Measurements from ENCODE around the gene CACNA1F.
A peak's percentile ranks its signal among the peaks of the same experiment; 100 is the strongest.

The CACNA1F gene

DNA sequence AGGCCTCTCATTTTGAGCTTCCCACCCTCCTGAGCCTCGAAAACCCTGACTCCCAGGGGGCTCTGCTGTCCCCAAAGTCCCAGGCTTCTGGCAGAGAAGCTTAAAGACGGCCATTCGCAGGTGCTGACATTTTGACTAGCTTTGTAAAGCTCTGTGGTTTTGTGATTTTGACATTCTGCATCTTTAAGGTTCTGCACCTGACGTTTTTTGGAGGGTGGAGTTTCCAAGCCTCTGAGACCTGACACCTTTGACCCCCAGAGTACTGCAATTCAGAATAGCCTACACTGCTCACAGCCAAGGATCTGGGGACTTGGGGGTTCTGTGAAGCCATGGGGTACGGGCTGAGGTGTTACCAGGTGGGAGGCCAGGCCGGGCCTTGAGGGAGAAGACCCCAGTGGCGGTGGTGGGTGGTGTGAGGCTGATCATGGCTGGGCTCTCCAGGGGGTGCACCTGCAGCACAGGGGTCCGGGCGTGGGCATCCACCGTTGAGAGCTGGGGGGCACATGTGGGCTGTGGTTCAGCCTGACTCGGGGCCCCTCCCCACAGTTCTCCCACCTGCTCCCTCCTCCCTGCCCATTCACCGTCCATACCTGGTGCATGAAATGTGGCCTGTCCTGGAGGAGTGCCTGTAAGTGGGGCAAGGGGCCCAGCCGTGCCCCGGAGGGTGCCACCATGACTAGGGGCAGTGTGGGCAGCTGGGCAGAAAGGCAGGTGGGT, 24.1 kb upstream of the CACNA1F start:
- no peak for DNase-seq

DNA sequence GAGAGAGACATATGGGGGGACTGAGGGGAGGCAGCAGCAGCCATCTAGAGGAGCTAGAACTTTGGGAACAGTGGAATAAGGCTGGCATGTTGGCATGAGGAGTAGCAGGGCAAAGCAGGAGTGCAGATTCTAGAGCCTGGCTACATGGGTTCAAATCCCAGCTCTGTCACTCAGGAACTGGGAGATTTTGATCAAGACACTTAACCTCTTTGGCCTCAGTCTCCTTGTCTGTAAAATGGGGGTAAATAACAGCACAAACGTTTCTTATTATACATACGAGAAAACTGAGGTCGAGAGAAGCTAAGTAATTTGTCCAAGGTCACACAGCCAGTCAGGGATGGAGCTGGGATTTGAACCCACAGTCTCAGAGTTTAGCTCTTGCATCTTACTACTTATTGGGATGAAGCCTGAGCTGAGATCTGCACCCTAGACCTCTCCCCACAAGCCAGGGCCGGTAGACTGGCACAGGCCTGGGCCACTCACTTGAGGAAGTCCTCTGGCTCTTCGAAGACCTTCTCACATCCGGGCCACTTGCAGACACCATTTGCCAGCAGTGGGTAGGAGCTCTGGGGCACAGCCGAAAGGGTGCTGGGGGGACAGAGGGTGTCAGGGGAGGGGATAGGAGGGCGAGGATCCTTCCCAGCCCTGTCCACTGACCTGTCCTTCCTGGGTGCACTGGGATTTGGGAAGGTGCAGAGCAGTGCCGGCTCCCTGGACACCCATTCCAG, 23.3 kb upstream of the CACNA1F start:
- no peak for DNase-seq

DNA sequence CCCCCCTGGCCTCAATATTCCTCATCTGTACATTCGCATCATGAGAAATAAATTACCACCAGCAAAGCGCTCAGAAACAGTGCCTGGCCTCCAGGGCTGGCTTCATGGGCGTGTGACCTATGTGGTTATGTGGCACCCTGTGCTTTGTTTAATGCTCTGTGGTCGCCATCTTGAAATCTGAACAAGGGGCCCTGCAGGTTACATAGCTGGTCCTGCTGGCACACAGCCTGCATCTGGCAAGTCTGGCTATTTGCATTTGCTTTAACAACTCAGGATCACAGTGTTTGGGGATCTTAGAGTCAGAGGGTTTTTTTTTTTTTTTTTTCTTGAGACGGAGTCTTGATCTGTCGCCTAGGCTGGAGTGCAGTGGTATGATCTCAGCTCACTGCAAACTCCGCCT, 21.5 kb upstream of the CACNA1F start:
- no peak for DNase-seq

DNA sequence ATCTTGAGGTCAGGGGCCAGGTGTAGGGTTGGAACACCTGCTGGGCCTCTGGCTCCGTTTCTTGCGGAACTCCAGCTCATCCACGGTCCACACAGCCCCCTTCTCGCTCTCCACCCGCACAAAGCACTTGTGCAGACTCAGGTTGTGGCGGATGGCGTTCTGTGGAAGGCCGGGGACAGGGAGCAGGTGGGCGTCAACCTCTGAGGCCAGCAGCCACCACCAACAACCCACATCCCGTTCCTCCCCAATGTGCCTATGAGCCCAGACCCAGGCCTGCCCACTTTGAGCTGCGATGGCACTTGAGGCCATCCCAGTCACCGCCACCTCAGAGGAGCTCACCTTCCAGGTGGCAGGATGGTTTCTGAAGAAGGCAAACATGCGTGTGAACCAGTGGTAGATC, 18.2 kb upstream of the CACNA1F start:
- no peak for DNase-seq

DNA sequence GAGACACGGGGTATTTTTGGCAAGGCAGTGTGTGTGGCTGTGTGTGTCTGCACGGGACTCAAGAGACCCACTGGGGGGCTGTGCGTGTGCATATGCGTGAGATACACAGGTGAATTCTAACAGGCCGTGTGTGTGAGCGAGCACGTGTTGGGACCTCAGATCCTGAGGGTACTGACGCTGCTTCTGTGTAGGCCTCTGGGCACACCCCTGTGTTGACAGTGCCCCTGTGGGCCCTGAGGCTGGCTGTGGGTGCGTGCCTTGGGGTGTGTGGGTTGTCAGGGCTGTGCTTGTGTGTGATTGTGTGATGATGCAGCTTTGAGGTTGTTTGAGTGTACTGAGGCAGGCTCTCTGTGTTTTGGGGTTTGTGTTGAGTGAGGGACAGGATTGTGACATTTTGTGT, 17.4 kb upstream of the CACNA1F start:
- DNase-seq: no peak

DNA sequence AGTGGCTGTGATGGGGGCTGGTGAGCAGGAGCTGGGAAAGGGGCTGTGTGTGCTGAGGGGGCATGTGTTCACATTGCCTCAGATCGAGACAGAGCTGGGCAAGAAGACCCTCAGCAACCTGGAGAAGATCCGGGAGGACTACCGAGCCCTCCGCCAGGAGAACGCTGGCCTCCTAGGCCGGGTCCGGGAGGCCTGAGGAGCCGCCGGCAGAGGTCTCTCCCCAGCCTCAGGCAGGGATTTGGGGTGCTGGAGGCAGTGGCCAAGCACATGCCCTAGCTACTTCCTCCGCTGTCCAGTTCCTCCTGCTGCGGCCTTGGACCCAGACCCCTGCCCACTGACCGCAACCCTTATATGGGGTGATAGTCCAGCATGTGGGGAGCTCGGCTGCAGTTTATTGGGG, 16.9 kb upstream of the CACNA1F start:
- DNase-seq: no peak

DNA sequence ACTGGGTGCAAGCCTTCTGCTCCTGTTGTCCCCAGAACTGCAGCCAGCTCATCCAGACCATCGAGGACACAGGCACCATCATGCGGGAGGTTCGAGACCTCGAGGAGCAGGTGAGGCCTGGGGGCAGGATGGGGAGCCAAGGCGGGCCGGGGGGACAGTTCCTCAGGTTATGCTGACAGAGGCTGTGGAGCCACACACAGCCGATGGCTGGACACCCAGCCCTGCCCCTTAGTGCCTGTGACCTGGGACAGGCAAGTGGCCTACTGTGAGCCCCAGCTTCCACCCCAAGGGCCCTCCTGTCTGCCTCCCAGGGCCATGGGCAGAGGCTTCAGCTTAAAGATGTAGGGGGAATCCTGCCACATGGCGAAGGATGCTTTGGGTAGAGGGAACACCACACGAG, 16.5 kb upstream of the CACNA1F start:
- no peak for DNase-seq

DNA sequence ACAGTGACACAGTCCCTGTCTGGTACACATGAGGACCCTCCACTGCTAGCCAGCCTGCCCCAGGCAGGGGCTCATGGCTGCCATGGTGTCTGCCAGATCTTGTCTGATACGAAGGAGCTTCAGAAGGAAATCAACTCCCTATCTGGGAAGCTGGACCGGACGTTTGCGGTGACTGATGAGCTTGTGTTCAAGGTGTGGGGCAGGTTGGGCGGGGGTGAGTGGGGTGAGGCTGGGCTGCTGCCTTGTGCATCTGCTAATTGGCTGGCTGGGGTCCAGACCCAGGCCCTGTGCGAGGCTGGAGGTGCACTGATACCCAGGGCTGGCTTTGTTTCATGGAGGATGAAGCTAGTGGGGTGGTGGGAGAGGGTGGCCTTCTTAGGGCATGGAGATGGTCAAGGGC, 15.9 kb upstream of the CACNA1F start:
- DNase-seq: no peak

DNA sequence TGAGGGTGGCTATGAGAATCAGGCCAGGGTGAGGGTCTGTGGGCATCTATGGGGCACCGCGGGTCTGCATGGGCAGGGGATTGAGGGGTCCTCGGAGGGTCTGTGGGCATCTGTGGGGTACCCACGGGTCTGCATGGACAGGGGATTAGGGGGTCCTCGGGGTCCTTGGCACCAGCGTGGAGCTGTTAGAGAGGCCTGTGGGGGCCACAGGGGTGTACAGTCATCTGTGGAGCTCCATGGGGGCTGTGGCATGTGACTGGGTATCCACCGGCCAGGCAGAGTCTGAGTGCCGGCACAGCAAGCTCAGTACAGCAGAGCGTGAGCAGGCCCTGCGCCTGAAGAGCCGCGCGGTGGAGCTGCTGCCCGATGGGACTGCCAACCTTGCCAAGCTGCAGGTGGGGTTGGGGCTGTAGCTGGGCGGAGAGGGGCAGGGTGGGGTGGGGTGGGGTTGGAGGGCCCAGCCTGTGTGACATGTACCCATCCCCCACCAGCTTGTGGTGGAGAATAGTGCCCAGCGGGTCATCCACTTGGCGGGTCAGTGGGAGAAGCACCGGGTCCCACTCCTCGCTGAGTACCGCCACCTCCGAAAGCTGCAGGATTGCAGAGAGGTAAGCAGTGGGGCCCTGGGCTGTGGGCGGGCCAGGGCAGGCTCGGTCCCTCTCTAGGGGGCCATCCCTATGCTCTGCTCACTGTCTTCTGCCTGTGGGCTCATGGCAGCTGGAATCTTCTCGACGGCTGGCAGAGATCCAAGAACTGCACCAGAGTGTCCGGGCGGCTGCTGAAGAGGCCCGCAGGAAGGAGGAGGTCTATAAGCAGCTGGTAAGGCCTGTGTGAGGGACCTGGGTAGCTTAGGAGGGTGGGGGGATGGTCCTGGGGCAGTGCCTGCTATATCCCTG, 15.0 kb upstream of the CACNA1F start:
- no peak for DNase-seq

DNA sequence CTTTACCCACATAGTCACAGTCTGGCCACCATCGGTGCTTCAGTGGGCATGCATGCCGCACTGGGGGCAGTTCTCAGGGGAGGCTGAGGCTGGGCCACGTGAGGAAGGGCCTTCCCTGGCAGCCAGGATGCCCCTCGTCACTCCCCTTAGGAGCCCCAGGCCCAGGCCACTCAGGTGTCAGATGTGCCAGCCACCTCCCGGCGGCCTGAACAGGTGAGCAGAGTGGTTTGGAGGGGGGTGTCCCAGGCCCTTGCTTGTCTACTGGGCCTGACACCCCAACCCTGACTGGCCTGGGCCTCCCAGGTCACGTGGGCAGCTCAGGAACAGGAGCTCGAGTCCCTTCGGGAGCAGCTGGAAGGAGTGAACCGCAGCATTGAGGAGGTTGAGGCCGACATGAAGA, 14.2 kb upstream of the CACNA1F start:
- no peak for DNase-seq

DNA sequence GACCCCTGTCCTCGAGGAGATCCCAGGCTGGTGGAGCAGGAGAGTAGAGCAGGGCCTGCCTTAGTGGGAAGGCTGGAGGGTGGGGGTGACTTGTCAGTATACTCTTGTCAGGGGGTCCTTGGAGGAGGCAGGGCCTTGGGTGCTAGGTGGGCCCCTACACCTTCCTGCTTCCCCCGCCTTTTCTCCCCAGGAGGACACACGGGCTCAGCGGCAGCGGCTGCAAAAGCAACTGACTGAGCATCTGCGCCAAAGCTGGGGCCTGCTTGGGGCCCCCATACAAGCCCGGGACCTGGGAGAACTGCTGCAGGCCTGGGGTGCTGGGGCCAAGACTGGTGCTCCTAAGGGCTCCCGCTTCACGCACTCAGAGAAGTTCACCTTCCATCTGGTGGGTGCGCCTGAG, 13.4 kb upstream of the CACNA1F start:
- DNase-seq: no peak

DNA sequence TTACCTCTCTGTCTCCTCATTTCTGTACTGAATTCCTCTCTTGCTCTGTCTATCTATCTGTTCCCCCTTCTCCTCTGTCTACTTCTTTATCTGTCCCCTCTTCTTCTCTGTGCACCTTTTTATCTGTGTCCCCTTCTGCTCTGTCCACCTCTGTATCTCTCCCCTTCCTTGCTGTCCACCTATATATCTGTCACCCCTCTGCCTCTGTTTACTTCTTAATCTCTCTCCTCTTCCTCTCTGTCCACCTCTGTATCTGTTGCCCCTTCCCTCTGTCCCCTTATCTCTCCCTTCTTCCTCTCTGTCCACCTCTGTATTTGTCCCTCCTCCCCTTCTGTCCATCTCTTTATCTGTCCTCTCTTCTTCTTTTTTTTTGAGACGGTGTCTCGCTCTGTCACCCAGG, 11.1 kb upstream of the CACNA1F start:
- DNase-seq: no peak

DNA sequence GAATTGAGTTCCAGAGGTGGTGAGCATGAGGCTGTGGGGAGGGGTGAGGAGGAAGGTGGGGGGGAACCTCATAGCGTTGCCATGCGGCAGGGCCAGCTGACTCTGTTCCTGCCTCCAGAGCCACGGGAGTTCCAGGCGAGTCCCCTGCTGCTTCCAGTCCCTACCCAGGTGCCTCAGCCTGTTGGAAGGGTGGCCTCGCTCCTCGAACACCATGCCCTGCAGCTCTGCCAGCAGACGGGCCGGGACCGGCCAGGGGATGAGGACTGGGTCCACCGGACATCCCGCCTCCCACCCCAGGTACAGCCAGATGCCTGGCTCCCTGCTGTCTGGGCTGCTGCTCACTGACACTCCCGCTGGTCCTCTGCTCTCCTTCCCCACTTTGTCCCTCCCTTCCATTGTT, 10.0 kb upstream of the CACNA1F start:
- no peak for DNase-seq

DNA sequence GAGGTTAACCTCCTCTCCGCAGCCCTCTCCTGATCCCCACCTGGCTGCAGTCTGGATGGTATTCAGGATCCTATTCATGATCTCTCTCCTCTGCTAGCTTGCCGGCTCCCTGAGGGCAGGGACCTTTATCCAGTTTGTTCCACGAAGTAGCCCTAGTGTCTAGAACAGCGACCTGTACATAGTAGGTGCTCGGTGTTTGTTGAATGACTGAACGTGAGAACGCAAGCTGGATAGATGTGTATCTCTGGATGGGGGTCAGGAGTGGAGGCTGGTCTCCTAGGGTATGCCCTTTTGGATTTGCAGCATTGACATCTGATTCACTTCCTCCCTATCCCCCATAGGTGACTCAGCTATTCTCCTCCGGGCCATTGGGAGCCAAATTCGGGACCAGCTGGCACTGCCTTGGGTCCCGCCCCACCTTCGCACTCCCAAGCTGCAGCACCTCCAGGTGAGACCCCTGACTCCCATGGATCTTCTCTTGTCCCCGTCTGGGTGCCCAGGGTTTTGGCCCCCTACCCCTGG, 9.5 kb upstream of the CACNA1F start:
- no peak for DNase-seq

DNA sequence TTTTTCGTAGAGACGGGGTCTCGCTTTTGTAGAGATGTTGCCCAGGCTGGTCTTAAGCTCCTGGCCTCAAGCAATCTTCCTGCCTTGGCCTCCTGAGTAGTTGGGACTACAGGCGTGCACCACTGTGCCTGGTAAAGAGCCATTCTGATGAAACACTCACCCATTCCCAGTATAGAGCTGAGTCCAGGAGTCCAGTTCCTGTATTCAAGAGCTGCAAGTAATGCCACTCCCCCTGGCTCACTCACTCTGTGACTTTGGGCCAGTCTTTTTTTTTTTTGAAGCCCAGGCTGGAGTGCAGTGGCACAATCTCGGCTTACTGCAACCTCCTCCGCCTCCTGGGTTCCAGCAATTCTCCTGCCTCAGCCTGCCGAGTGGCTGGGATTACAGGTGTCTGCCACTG, 5.6 kb upstream of the CACNA1F start:
- no peak for DNase-seq

DNA sequence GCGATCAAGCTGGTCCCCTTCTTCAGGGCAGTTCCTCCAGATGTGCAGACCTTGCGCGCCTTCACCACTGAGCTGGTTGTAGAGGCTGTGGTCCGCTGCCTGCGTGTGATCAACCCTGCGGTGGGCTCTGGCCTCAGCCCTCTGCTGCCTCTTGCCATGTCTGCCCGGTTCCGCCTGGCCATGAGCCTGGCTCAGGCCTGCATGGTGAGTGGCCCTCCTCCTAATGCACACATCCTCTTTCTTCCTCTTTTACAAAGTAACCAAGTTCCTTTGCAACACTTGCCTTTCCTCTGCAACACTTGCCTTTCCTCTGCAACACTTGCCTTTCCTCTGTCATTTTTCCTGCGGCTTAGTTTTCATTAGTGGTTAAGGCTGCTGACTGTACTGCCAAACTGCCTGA, 3.9 kb upstream of the CACNA1F start:
- no peak for DNase-seq

DNA sequence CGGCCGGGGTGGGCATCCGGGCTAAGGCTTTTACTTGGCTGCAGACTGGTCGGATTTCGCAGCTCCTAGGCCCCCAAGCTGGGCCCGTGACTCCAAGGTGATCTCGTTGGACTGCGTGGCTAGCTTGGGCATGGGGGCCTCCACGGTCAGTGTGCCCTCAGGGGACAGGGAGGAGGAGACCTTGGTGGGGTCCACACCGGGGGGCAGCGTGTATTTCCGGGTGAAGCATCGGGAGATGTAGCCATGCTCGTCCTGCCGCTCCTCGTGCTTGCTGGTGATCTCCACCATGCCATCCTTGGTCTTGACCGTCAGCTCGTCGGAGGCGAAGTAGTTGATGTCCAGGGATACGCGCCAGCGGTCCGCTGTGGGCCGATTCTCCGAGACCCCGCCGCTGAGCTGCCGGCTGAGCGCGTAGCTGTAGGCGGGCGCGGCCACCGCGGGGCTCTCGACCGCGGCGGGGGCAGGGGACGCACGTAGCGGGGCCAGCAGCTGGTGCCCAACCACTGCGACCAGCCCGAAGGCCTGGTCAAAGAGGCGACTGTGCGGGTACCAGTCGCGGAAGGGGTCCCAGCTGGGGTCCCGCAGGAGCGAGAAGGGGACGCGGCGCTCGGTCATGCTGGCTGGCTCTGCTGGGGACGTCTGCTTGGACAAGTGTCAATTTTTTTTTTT, 881 bp upstream of the CACNA1F start:
- no peak for DNase-seq

DNA sequence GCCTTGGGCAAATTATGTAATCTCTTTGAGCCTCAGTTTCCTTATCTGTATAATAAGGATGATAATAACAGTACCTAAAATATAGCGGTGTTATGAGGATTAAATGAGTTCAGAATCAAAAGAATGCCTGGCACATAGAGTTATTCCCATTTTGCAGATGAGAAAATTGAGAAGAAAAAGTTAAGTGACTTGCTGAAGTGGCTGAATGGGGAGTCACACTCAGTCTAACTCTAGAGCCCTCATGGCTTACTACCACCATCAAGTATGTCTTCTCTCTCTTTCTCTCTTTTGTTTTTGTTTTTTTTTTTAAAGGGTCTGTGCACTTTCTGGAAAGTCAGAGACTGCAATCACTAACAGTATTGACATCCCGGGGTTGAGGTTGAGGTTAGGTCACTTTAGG, 615 bp downstream of the CACNA1F start:
- no peak for DNase-seq

DNA sequence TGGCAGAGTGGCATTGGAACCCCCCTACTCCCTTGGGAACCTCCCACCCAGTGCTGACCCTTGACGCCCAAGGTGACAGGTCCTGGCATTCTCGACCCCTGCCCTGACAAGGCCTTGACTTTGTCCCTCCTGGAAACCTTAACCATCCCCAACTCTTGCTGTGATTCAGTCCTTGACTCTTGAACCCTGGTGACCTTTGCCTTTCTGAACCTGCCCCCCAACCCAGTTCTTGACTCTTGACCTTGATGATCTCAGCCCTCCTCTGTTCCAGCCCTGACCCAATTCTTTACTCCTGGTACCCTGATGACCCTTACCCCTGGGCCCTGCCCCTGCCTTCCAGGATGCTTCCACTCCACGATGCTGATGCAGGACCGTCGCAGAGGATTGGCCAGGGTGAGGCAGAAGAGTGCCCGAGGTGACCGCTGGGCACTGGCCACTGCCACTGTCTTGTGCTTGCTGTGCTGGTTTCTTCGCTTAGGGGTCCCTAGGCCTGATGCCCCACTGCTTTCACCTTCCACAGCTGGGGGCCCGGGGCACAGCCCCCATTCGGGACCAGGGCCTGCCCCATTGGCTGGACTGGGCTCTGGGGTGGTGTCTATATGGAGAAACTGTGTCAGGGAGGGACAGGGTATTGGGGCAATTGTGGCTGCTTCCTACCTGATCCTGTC, 1.7 kb downstream of the CACNA1F start:
- DNase-seq: no peak

DNA sequence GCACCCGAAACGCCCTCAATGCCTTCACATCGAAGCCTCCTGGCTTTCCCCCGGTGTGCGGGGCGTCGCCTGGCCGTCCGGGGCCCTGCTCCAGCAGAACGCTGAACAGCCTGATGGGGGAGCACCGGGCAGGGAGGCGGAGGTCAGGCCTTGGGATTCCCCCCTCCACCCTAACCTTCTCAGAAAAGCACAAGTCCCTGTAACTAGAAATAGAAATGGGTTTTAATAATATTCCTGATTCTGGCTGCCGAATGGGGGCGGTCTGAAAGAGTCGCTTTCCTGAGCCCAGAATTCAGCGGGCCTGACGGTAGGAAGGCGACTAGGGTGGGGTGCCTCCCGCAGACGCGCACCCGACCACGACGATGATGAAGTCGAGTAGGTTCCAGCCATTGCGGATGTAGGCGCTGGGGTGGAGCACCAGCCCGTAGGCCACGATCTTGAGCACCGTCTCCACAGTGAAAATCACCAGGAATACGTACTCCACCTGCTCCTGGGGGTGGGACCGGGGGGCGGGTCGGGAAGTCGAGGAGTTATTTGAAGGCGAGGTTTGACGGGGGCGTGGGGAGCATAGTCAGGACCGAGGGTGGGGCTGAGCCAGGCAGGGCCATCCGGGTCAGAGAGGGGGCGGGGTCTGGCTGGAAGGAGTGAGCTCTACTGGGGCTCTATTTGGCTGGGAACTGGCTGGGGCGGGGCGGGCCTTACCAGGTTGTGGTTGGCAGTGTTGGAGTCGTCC, 2.5 kb downstream of the CACNA1F start:
- DNase-seq: peak; percentile 28 to 40

DNA sequence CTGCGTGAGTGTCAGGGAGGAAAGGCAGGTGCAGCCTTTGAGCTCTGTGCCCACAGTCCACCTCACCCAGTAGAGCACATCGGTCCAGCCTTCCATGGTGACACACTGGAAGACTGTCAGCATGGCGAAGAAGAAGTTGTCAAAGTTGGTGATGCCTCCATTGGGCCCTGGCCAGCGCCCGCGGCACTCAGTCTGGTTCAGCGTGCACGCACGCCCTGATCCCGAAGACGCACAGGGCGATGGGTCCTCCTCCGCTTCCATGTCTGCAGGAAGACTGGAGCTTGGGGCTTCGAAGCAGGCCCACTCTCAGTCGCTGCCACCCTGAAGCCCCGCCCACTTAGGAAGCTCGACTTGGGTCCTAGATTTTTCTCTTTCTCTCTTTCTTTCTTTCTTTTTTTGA, 5.0 kb downstream of the CACNA1F start:
- no peak for DNase-seq

DNA sequence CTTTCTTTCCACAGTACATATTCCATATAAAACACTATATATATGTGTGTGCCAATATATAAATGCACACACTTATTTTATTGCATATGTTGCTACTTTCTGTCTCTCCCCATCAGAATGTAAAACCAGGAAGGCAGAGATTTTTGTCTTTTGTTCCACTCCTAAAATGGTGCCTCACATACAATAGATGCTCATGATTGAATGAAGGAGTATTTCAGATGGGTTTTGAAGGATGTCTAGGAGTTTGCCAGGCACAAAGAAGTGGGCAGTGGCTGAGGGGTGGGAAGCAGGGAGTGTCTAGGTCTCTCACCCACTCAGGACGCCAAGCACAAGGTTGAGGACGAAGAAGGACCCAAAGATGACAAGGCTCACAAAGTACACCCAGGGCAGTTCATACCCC, 5.4 kb downstream of the CACNA1F start:
- DNase-seq: no peak

Measured in activated CD4-positive, alpha-beta T cell treated with anti-CD3 and anti-CD28 coated beads, Interleukin-2, amount 50 U/mL, for 4 hours (primary cell).